GM23338 (cell line): ENCODE results near the gene UGT2B17.

Experiments
- CREB1 ChIP-seq: fragments of 250-450 bp; sonication (Bioruptor Pico); IDR thresholded peaks from 2 replicates; pipeline ENCODE4 v1.5.0; 2020; ENCODE audit warnings: low read depth, mild to moderate bottlenecking, moderate library complexity
- CTCF ChIP-seq, 2 experiments: fragments of 200-600 bp in 1 of 2; sonication (generic) in 1 of 2; conservative IDR thresholded peaks; 2 replicates each; pipeline versions ENCODE4 v1.5.1 to v1.6.1; 2016 to 2017; ENCODE audit warnings: antibody characterized with exemption in 2 of 2, low read depth in 2 of 2, mild to moderate bottlenecking in 2 of 2, moderate library complexity in 1 of 2
- ETS1 ChIP-seq: IDR thresholded peaks from 2 replicates; pipeline ENCODE4 v1.6.1; 2016; ENCODE audit warnings: antibody characterized with exemption
- EZH2 ChIP-seq: fragments of 200-600 bp; sonication (generic); IDR thresholded peaks from one replicate; pipeline ENCODE4 v1.8.0; 2017; ENCODE audit warnings: antibody characterized with exemption, mild to moderate bottlenecking, low read depth; ENCODE audit not compliant: unreplicated experiment
- EZH2phosphoT487 ChIP-seq: fragments of 200-600 bp; sonication (generic); IDR thresholded peaks from one replicate; pipeline ENCODE4 v1.8.1; 2018; ENCODE audit warnings: antibody characterized with exemption; ENCODE audit not compliant: unreplicated experiment
- JUNB ChIP-seq: IDR thresholded peaks from one replicate; pipeline ENCODE4 v1.6.1; 2016; ENCODE audit warnings: antibody characterized with exemption; ENCODE audit not compliant: unreplicated experiment
- NANOG ChIP-seq: IDR thresholded peaks from 2 replicates; pipeline ENCODE4 v1.6.1; 2016; ENCODE audit warnings: antibody characterized with exemption, borderline replicate concordance
- POLR2AphosphoS5 ChIP-seq: IDR thresholded peaks from 2 replicates; pipeline ENCODE4 v1.6.1; 2016; ENCODE audit warnings: antibody characterized with exemption, low read depth
- REST ChIP-seq: IDR thresholded peaks from one replicate; pipeline ENCODE4 v1.6.1; 2018; ENCODE audit warnings: antibody characterized with exemption; ENCODE audit not compliant: unreplicated experiment
- STAT1 ChIP-seq: IDR thresholded peaks from one replicate; pipeline ENCODE4 v1.6.1; 2016; ENCODE audit warnings: antibody characterized with exemption; ENCODE audit not compliant: unreplicated experiment
- ZNF114 ChIP-seq: fragments of 250-450 bp; sonication (Bioruptor Pico); IDR thresholded peaks from 2 replicates; pipeline ENCODE4 v1.5.0; 2020; ENCODE audit warnings: mild to moderate bottlenecking, moderate library complexity
- ZNF462 ChIP-seq: fragments of 250-450 bp; sonication (Bioruptor Pico); IDR thresholded peaks from 2 replicates; pipeline ENCODE4 v1.5.0; 2020; ENCODE audit warnings: mild to moderate bottlenecking, moderate library complexity

GRCh38 chr4:68520985-68521384 is 55.1 kb downstream of the UGT2B17 start:
- no peak for TF ChIP-seq CTCF (conservative IDR thresholded peaks at IDR 0.05; ENCODE audit: low read depth in 2 of 2)
- no peak for TF ChIP-seq ZNF462
- TF ChIP-seq STAT1, result no peak
- no peak for TF ChIP-seq JUNB
- no peak for TF ChIP-seq EZH2
- no peak for TF ChIP-seq POLR2AphosphoS5
- no peak for TF ChIP-seq REST
- no peak for TF ChIP-seq CREB1 (CRISPR knock-in tag)
- no peak for TF ChIP-seq EZH2phosphoT487
- no peak for TF ChIP-seq ETS1
- TF ChIP-seq ZNF114 (CRISPR knock-in tag), result no peak
- TF ChIP-seq NANOG, result no peak
